C4-2B (cell line): ENCODE data around the gene DLGAP1.

Experiments used
- ZFX ChIP-seq: fragments of 450-650 bp; IDR thresholded peaks from 2 replicates; pipeline ENCODE4 v1.6.1; 2017
- TF ChIP-seq, protein P1 (sequence below): fragments of 450-650 bp; conservative IDR thresholded peaks from 2 replicates; pipeline ENCODE4 v1.5.1; 2017; ENCODE audit warnings: mild to moderate bottlenecking

DNA sequence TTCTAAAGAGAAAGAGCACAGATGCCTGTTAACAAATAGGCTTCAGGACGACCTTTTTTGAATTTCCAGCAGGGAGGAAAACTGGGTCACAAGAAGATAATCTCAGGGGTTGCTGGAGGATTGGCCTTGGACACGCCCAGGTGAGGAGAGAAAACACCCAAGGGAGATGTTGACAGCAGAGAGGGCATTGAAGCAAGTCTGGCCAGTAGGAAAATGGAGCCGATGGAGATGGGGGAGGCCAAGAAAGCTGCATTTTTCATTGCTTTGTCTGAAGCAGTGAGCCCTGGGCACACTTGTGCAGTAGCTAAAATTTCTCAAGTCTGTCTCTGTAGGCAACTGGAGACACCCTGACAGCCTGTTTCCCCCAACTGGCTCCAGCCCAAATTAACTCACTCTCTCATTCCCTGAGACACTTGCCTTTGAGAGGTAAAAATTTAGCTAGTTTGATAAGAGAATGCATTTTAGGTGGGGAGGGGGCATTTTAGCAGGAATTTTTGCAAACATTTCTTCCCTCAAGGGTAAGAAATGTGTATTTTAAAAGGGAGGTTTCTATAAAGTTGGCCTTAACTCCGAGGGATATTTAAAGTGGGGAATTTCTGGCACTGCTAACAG, 839.6 kb downstream of the DLGAP1 start:
- TF ChIP-seq, protein P1, sequence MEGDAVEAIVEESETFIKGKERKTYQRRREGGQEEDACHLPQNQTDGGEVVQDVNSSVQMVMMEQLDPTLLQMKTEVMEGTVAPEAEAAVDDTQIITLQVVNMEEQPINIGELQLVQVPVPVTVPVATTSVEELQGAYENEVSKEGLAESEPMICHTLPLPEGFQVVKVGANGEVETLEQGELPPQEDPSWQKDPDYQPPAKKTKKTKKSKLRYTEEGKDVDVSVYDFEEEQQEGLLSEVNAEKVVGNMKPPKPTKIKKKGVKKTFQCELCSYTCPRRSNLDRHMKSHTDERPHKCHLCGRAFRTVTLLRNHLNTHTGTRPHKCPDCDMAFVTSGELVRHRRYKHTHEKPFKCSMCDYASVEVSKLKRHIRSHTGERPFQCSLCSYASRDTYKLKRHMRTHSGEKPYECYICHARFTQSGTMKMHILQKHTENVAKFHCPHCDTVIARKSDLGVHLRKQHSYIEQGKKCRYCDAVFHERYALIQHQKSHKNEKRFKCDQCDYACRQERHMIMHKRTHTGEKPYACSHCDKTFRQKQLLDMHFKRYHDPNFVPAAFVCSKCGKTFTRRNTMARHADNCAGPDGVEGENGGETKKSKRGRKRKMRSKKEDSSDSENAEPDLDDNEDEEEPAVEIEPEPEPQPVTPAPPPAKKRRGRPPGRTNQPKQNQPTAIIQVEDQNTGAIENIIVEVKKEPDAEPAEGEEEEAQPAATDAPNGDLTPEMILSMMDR, result no peak
- TF ChIP-seq ZFX, result no peak
